Lower leg skin (tissue), 4 donors: ENCODE data around the gene CALY. TPM values are rescaled to one million over a fixed set of nuclear protein-coding genes. Genes with fewer than 3 reads are reported as not detected.
"Not testable (repeated sequence)": the region's sequence is repeated elsewhere in the genome, so short reads cannot be mapped to it uniquely, and the experiment has no call there.

ENCODE experiments used
- DNase-seq, 2 donors: peaks; one replicate each; pipeline ENCODE4 v3.0.0-alpha.2; 2019; ENCODE audit warnings: low spot score in 2 of 2
- H3K4me3 ChIP-seq: fragments of 200-600 bp; sonication (generic); 2 replicates; pipeline ENCODE4 v1.5.1; 2017; ENCODE audit warnings: mild to moderate bottlenecking, low read depth; ENCODE audit not compliant: poor library complexity, severe bottlenecking
- CTCF ChIP-seq, 3 donors: fragments of 450-650 bp; IDR thresholded peaks; one replicate each; pipeline ENCODE4 v1.5.1; 2016; ENCODE audit warnings: antibody characterized with exemption in 3 of 3, mild to moderate bottlenecking in 3 of 3, moderate library complexity in 2 of 3
- POLR2A ChIP-seq, 2 donors: fragments of 450-650 bp; IDR thresholded peaks; one replicate each; pipeline ENCODE4 v1.6.1; 2016 to 2017; ENCODE audit warnings: antibody characterized with exemption in 2 of 2, mild to moderate bottlenecking in 1 of 2, moderate library complexity in 1 of 2
- WGBS, 2 donors: methylation state at CpG; one replicate each; pipeline ENCODE4 v1.1.5; 2018; 5-methylcytosine and 5-hydroxymethylcytosine counted together
- intact Hi-C: fragments of 100-400 bp; cut with DNase I; formaldehyde crosslinking; loops from one replicate; pipeline ENCODE4 v1.15.0; 2023; ENCODE audit warnings: low total_unique reads
- total RNA-seq, 4 donors: library from RNA; depleted of rRNA; stranded (reverse); fragments of >200 nt; gene quantifications; one replicate each; pipeline ENCODE4 v1.1.0, GENCODE V29; 2016

Gene CALY
- total RNA-seq, 4 donors from 2014 or later: not detected

GRCh38 chr10:133326223-133326551, 10.5 kb downstream of the CALY start:
- TF ChIP-seq POLR2A (IDR thresholded peaks at IDR 0.05) (no peak), CTCF (IDR thresholded peaks at IDR 0.05) (no peak)
- no peak overlapping the region for H3K4me3 ChIP-seq
- 35 to 36% methylated on average over 9 of the region's 9 CpGs for WGBS, 2 donors
- intact Hi-C loops: no loop called here
- DNase-seq: no peak

GRCh38 chr10:133325440-133326222, 11.1 kb downstream of the CALY start:
- TF ChIP-seq CTCF (IDR thresholded peaks at IDR 0.05): no peak
- no peak for DNase-seq
- 2 to 9% methylated on average over 16 to 72 of the region's 91 CpGs for WGBS, 2 donors

GRCh38 chr10:133324857-133325260, 11.8 kb downstream of the CALY start:
- no peak for TF ChIP-seq POLR2A (IDR thresholded peaks at IDR 0.05)
- intact Hi-C loops: no loop called here
- WGBS, 2 donors: 16 to 22% methylated on average over 7 to 16 of the region's 20 CpGs
- H3K4me3 ChIP-seq: no peak overlapping the region
- no peak for DNase-seq

More at GRCh38 chr10:133325440-133326222, 11.1 kb downstream of the CALY start:
- intact Hi-C loops: no loop called here
- H3K4me3 ChIP-seq: peak overlapping the region; percentile 17

- intact Hi-C loops: no loop called here
- WGBS, 2 donors: 9 to 11% methylated on average over 4 to 5 of the region's 13 CpGs
- TF ChIP-seq POLR2A (IDR thresholded peaks at IDR 0.05): no peak
- TF ChIP-seq CTCF (IDR thresholded peaks at IDR 0.05): no peak
- H3K4me3 ChIP-seq: no peak overlapping the region
- DNase-seq: no peak
These were observed 12.4 kb downstream of the CALY start for GRCh38 chr10:133324198-133324792.

- 72 to 74% methylated on average over 12 to 13 of the region's 14 CpGs for WGBS, 2 donors
- DNase-seq, H3K4me3 ChIP-seq, intact Hi-C loops: not testable (repeated sequence)
These were observed 14.5 kb downstream of the CALY start for GRCh38 chr10:133322064-133322709.

- intact Hi-C loops, DNase-seq, H3K4me3 ChIP-seq: not testable (repeated sequence)
- 91 to 92% methylated on average over 6 of the region's 6 CpGs for WGBS, 2 donors
These were observed 15.8 kb downstream of the CALY start for GRCh38 chr10:133320852-133321422.

GRCh38 chr10:133318494-133319127, 18.1 kb downstream of the CALY start:
- TF ChIP-seq POLR2A (IDR thresholded peaks at IDR 0.05) (no peak), CTCF (IDR thresholded peaks at IDR 0.05) (peak in 1 of 3 donors; percentile 70)
- peak in 1 of 2 donors; percentile 89 for DNase-seq
- 11 to 19% methylated on average over 20 to 47 of the region's 51 CpGs for WGBS, 2 donors
- intact Hi-C loops: no loop called here
- no peak overlapping the region for H3K4me3 ChIP-seq
